Activated naive CD8-positive, alpha-beta T cell treated with anti-CD3 and anti-CD28 coated beads, Interleukin-2, amount 10 ng/mL, durations not matched to agents 7 days and 5 days (primary cell): ENCODE measurements around the gene EMCN. TPM values are rescaled to one million over a fixed set of nuclear protein-coding genes. Genes with fewer than 3 reads are reported as not detected.

Experiments used
- ATAC-seq: fragments of 150-1000 bp; cut with Tn5 transposase; one replicate; pipeline ENCODE4 v1.10.0; 2021; ENCODE audit warnings: low read depth, moderate library complexity
- POLR2A ChIA-PET: fragments of 350-600 bp; sonication (Branson Sonifier 250); formaldehyde crosslinking; loops from one replicate; lab custom pipeline; 2021; ENCODE audit warnings: antibody characterized with exemption; lab: Charles Lee
- DNase-seq: peaks from one replicate; pipeline ENCODE4 v3.0.0; 2021
- H3K27ac Mint-ChIP-seq: one replicate; pipeline ENCODE4 v1.8.0; 2022; ENCODE audit warnings: mild to moderate bottlenecking, mixed read lengths
- H3K27me3 Mint-ChIP-seq: one replicate; pipeline ENCODE4 v1.8.0; 2022; ENCODE audit warnings: mild to moderate bottlenecking, moderate library complexity, mixed read lengths
- H3K36me3 Mint-ChIP-seq: one replicate; pipeline ENCODE4 v1.8.0; 2021; ENCODE audit warnings: mild to moderate bottlenecking, mixed read lengths
- H3K4me1 Mint-ChIP-seq: one replicate; pipeline ENCODE4 v1.8.0; 2021; ENCODE audit warnings: mixed read lengths
- H3K4me3 Mint-ChIP-seq: one replicate; pipeline ENCODE4 v1.8.0; 2022; ENCODE audit warnings: mild to moderate bottlenecking, moderate library complexity, mixed read lengths
- H3K9me3 Mint-ChIP-seq: one replicate; pipeline ENCODE4 v1.8.0; 2021; ENCODE audit warnings: mixed read lengths
- total RNA-seq, 2 experiments: library from RNA; stranded (reverse); gene quantifications; one replicate each; pipeline ENCODE4 v1.2.3, GENCODE V29; 2021

EMCN gene
- total RNA-seq, 2 experiments from 2014 or later: not detected

- H3K27me3 Mint-ChIP-seq: peaks cover 16% of the 10 kb centered on the region
- no peaks in the 10 kb centered on the region for H3K4me1 Mint-ChIP-seq
- POLR2A ChIA-PET: no interaction called here
- no peak overlapping the region for H3K27ac Mint-ChIP-seq
- H3K4me3 Mint-ChIP-seq: no peak overlapping the region
- DNase-seq (no peak), ATAC-seq (no peak)
- H3K9me3 Mint-ChIP-seq: peaks cover 2% of the 10 kb centered on the region
- no peaks in the 10 kb centered on the region for H3K36me3 Mint-ChIP-seq
Measured at GRCh38 chr4:100511896-100512295, 5.9 kb downstream of the EMCN start.

GRCh38 chr4:100510551-100510950 is 7.3 kb downstream of the EMCN start:
- Mint-ChIP-seq H3K27me3 (peaks cover 11% of the 10 kb centered on the region), H3K36me3 (no peaks in the 10 kb centered on the region), H3K27ac (no peak overlapping the region), H3K4me3 (no peak overlapping the region), H3K9me3 (peaks cover 2% of the 10 kb centered on the region), H3K4me1 (no peaks in the 10 kb centered on the region)
- no peak for DNase-seq
- no peak for ATAC-seq
- POLR2A ChIA-PET: no interaction called here

- H3K27ac Mint-ChIP-seq: no peak overlapping the region
- peaks cover 2% of the 10 kb centered on the region for H3K9me3 Mint-ChIP-seq
- POLR2A ChIA-PET: no interaction called here
- ATAC-seq: no peak
- H3K27me3 Mint-ChIP-seq: peaks cover 2% of the 10 kb centered on the region
- H3K4me1 Mint-ChIP-seq: no peaks in the 10 kb centered on the region
- no peak for DNase-seq
- no peak overlapping the region for H3K4me3 Mint-ChIP-seq
- H3K36me3 Mint-ChIP-seq: no peaks in the 10 kb centered on the region
Measured at GRCh38 chr4:100509386-100509785, 8.4 kb downstream of the EMCN start.

GRCh38 chr4:100508691-100509090 is 9.1 kb downstream of the EMCN start:
- no peaks in the 10 kb centered on the region for H3K36me3 Mint-ChIP-seq
- no peak overlapping the region for H3K27ac Mint-ChIP-seq
- POLR2A ChIA-PET: no interaction called here
- DNase-seq (no peak), ATAC-seq (no peak)
- H3K9me3 Mint-ChIP-seq: peaks cover 2% of the 10 kb centered on the region
- no peaks in the 10 kb centered on the region for H3K4me1 Mint-ChIP-seq
- H3K27me3 Mint-ChIP-seq: peaks cover 2% of the 10 kb centered on the region
- no peak overlapping the region for H3K4me3 Mint-ChIP-seq

GRCh38 chr4:100504086-100504874 is 13.5 kb downstream of the EMCN start:
- Mint-ChIP-seq H3K9me3 (no peaks in the 10 kb centered on the region), H3K4me3 (no peak overlapping the region), H3K4me1 (no peaks in the 10 kb centered on the region), H3K27ac (no peak overlapping the region), H3K36me3 (no peaks in the 10 kb centered on the region), H3K27me3 (no peaks in the 10 kb centered on the region)
- DNase-seq (no peak), ATAC-seq (no peak)
- POLR2A ChIA-PET: no interaction called here

GRCh38 chr4:100497791-100498190 is 20.0 kb downstream of the EMCN start:
- H3K4me1 Mint-ChIP-seq: no peaks in the 10 kb centered on the region
- DNase-seq (no peak), ATAC-seq (no peak)
- POLR2A ChIA-PET: no interaction called here
- H3K4me3 Mint-ChIP-seq: no peak overlapping the region
- peaks cover 4% of the 10 kb centered on the region for H3K9me3 Mint-ChIP-seq
- H3K27me3 Mint-ChIP-seq: peaks cover 4% of the 10 kb centered on the region
- no peak overlapping the region for H3K27ac Mint-ChIP-seq
- H3K36me3 Mint-ChIP-seq: no peaks in the 10 kb centered on the region

GRCh38 chr4:100495074-100495473 is 22.7 kb downstream of the EMCN start:
- DNase-seq (no peak), ATAC-seq (no peak)
- Mint-ChIP-seq H3K27me3 (peaks cover 4% of the 10 kb centered on the region), H3K4me1 (no peaks in the 10 kb centered on the region), H3K4me3 (no peak overlapping the region), H3K9me3 (peaks cover 9% of the 10 kb centered on the region), H3K36me3 (peaks cover 2% of the 10 kb centered on the region), H3K27ac (no peak overlapping the region)
- POLR2A ChIA-PET: no interaction called here

GRCh38 chr4:100494166-100494565 is 23.7 kb downstream of the EMCN start:
- H3K9me3 Mint-ChIP-seq: peaks cover 9% of the 10 kb centered on the region
- no peaks in the 10 kb centered on the region for H3K4me1 Mint-ChIP-seq
- POLR2A ChIA-PET: no interaction called here
- no peak overlapping the region for H3K27ac Mint-ChIP-seq
- ATAC-seq: no peak
- no peak overlapping the region for H3K4me3 Mint-ChIP-seq
- no peak for DNase-seq
- peaks cover 4% of the 10 kb centered on the region for H3K27me3 Mint-ChIP-seq
- H3K36me3 Mint-ChIP-seq: peaks cover 2% of the 10 kb centered on the region

- H3K4me3 Mint-ChIP-seq: no peak overlapping the region
- ATAC-seq: no peak
- POLR2A ChIA-PET: no interaction called here
Measured at GRCh38 chr4:100493756-100494155, 24.1 kb downstream of the EMCN start.

GRCh38 chr4:100492129-100492528 is 25.7 kb downstream of the EMCN start:
- peaks cover 9% of the 10 kb centered on the region for H3K9me3 Mint-ChIP-seq
- POLR2A ChIA-PET: no interaction called here
- H3K4me1 Mint-ChIP-seq: no peaks in the 10 kb centered on the region
- DNase-seq (no peak), ATAC-seq (no peak)
- no peak overlapping the region for H3K4me3 Mint-ChIP-seq
- peaks cover 2% of the 10 kb centered on the region for H3K36me3 Mint-ChIP-seq
- peaks cover 4% of the 10 kb centered on the region for H3K27me3 Mint-ChIP-seq
- no peak overlapping the region for H3K27ac Mint-ChIP-seq

More at GRCh38 chr4:100493756-100494155, 24.1 kb downstream of the EMCN start:
- DNase-seq: no peak
- peaks cover 4% of the 10 kb centered on the region for H3K27me3 Mint-ChIP-seq
- H3K9me3 Mint-ChIP-seq: peaks cover 9% of the 10 kb centered on the region
- no peak overlapping the region for H3K27ac Mint-ChIP-seq
- peaks cover 2% of the 10 kb centered on the region for H3K36me3 Mint-ChIP-seq
- H3K4me1 Mint-ChIP-seq: no peaks in the 10 kb centered on the region

GRCh38 chr4:100489305-100489704 is 28.5 kb downstream of the EMCN start:
- no peak overlapping the region for H3K4me3 Mint-ChIP-seq
- no peak for ATAC-seq
- H3K27me3 Mint-ChIP-seq: peaks cover 7% of the 10 kb centered on the region
- peaks cover 7% of the 10 kb centered on the region for H3K9me3 Mint-ChIP-seq
- POLR2A ChIA-PET: no interaction called here
- DNase-seq: no peak
- H3K4me1 Mint-ChIP-seq: no peaks in the 10 kb centered on the region
- H3K36me3 Mint-ChIP-seq: peaks cover 2% of the 10 kb centered on the region
- no peak overlapping the region for H3K27ac Mint-ChIP-seq

- H3K4me3 Mint-ChIP-seq: no peak overlapping the region
- H3K9me3 Mint-ChIP-seq: peaks cover 3% of the 10 kb centered on the region
- POLR2A ChIA-PET: no interaction called here
- DNase-seq (no peak), ATAC-seq (no peak)
- H3K36me3 Mint-ChIP-seq: no peaks in the 10 kb centered on the region
- peaks cover 6% of the 10 kb centered on the region for H3K27me3 Mint-ChIP-seq
- no peaks in the 10 kb centered on the region for H3K4me1 Mint-ChIP-seq
- H3K27ac Mint-ChIP-seq: no peak overlapping the region
Measured at GRCh38 chr4:100486496-100486895, 31.3 kb downstream of the EMCN start.

GRCh38 chr4:100483796-100484195 is 34.0 kb downstream of the EMCN start:
- Mint-ChIP-seq H3K36me3 (no peaks in the 10 kb centered on the region), H3K9me3 (peaks cover 1% of the 10 kb centered on the region), H3K4me3 (no peak overlapping the region), H3K27ac (no peak overlapping the region), H3K27me3 (peaks cover 10% of the 10 kb centered on the region), H3K4me1 (no peaks in the 10 kb centered on the region)
- POLR2A ChIA-PET: no interaction called here
- ATAC-seq (no peak), DNase-seq (no peak)

GRCh38 chr4:100479971-100480370 is 37.9 kb downstream of the EMCN start:
- H3K9me3 Mint-ChIP-seq: peaks cover 1% of the 10 kb centered on the region
- H3K36me3 Mint-ChIP-seq: no peaks in the 10 kb centered on the region
- H3K4me1 Mint-ChIP-seq: no peaks in the 10 kb centered on the region
- DNase-seq: no peak
- no peak overlapping the region for H3K4me3 Mint-ChIP-seq
- ATAC-seq: no peak
- H3K27ac Mint-ChIP-seq: no peak overlapping the region
- POLR2A ChIA-PET: no interaction called here
- H3K27me3 Mint-ChIP-seq: peaks cover 8% of the 10 kb centered on the region
